Mononuclear cell (primary cell): Measurements from ENCODE around the gene PRKCI. TPM values are rescaled to one million over a fixed set of nuclear protein-coding genes. Genes with fewer than 3 reads are reported as not detected.
"Not testable (repeated sequence)": the region's sequence is repeated elsewhere in the genome, so short reads cannot be mapped to it uniquely, and the experiment has no call there.

Source experiments
- H3K27me3 ChIP-seq: 2 replicates; pipeline ENCODE4 v1.6.0; 2011; ENCODE audit warnings: low read length, control low read depth; ENCODE audit not compliant: insufficient read depth
- H3K4me1 ChIP-seq: 2 replicates; pipeline ENCODE4 v1.5.1; 2011; ENCODE audit warnings: mild to moderate bottlenecking, low read length, control low read depth; ENCODE audit not compliant: insufficient read depth
- H3K4me3 ChIP-seq: 2 replicates; pipeline ENCODE4 v1.5.1; 2011; ENCODE audit warnings: mild to moderate bottlenecking, low read length, moderate library complexity
- H3K9me3 ChIP-seq: 2 replicates; pipeline ENCODE4 v1.5.1; 2011; ENCODE audit warnings: low read depth, mild to moderate bottlenecking, control low read depth, low read length
- total RNA-seq: library from RNA; depleted of rRNA; stranded (reverse); fragments of >200 nt; gene quantifications from one replicate; pipeline ENCODE4 v1.2.3, GENCODE V29; 2012

The PRKCI gene
- total RNA-seq, 1 donor, result 20.0 TPM

GRCh38 chr3:170302008-170302407 is 79.8 kb downstream of the PRKCI start:
- Histone ChIP-seq H3K9me3 (no peaks in the 10 kb centered on the region), H3K27me3 (no peaks in the 10 kb centered on the region), H3K4me1 (peaks cover 10% of the 10 kb centered on the region), H3K4me3 (no peak overlapping the region)

- H3K4me1 ChIP-seq, result peaks cover 10% of the 10 kb centered on the region
- no peaks in the 10 kb centered on the region for H3K9me3 ChIP-seq
- no peaks in the 10 kb centered on the region for H3K27me3 ChIP-seq
- H3K4me3 ChIP-seq, result no peak overlapping the region
Observed at GRCh38 chr3:170306015-170306414, 83.8 kb downstream of the PRKCI start.

DNA sequence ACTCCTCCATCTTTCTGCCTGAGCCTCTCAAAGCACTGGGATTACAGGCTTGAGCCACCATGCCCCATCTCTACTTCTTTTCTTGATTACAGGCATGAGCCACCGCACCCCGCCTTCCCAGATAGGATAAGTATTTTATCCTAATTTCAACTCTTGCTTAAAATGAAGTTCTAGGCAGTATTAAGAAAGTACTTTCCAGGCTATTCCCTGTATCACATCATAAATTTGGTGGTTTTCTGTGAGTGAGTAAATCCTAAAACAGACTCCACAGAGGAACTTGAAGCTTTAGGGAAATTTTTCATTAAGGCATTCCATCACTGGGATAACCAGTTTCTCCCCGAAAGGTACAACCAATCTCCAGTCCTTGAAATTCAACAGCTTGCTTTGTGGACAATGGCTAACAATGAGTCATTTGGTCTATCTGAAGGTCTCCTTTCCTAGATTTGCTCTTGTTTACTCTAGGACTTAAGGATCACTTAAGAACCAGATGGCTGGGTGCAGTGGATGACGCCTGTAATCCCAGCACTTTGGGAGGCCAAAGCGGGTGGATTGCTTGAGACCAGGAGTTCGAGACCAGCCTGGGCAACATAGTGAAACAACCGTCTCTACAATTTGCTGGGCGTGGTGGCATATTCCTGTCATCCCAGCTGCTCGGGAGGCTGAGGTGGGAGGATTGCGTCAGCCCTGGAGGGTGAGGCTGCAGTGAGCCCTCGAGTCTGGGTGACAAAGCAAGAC is 85.6 kb downstream of the PRKCI start:
- Histone ChIP-seq H3K4me3 (no peak overlapping the region), H3K27me3 (no peaks in the 10 kb centered on the region), H3K9me3 (no peaks in the 10 kb centered on the region), H3K4me1 (no peaks in the 10 kb centered on the region)

- Histone ChIP-seq H3K9me3 (no peaks in the 10 kb centered on the region), H3K27me3 (no peaks in the 10 kb centered on the region), H3K4me3 (no peak overlapping the region), H3K4me1 (no peaks in the 10 kb centered on the region)
Observed at GRCh38 chr3:170309046-170309445, 86.8 kb downstream of the PRKCI start.

DNA sequence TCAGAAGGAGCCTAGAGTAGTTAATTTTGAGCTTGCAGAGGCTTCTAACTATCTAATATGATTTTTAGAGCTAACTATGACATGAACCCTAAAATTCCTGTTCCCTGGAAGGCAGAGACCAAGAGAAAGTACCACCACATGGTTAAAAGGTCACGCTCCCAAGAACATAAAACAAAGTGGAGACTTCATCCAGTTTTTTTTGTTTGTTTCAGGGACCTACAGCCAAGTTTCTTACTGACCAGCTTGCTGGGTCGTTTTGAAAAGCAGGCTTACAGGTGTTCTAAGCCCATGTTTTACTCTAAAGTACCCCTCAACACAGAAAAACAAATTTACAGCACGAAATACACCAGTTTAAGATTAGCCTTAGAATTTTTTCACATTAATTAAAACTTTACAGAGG is 95.7 kb downstream of the PRKCI start:
- H3K4me1 ChIP-seq, result no peaks in the 10 kb centered on the region
- no peaks in the 10 kb centered on the region for H3K9me3 ChIP-seq
- no peaks in the 10 kb centered on the region for H3K27me3 ChIP-seq
- H3K4me3 ChIP-seq, result no peak overlapping the region

DNA sequence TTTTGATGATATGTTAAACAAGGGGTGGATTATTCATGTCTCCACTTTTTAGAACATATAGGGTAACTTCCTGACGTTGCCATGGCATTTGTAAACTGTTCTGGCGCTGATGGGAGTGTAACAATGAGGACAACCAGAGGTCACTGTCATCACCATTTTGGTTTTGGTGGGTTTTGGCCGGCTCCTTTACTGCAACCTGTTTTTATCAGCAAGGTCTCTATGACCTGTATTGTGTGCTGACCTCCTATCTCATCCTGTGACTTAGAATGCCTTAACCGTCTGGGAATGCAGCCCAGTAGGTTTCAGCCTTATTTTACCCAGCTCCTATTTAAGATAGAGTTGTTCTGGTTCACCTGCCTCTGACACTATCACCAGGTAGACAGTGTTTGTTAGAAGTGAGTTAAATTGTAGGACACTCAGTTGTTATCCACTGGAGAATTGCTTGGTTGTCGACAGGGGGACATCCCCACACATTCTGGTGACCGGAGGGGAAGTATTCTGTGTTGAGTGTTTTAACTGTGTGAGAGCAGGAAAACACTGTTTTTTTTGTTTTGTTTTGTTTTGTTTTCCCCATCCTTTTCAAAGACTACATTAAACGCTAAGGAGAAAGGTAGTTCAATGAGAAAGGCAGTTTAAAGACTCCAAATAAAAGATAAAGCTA is 98.4 kb downstream of the PRKCI start:
- no peaks in the 10 kb centered on the region for H3K27me3 ChIP-seq
- H3K4me1 ChIP-seq, result no peaks in the 10 kb centered on the region
- H3K4me3 ChIP-seq, result no peak overlapping the region
- no peaks in the 10 kb centered on the region for H3K9me3 ChIP-seq

DNA sequence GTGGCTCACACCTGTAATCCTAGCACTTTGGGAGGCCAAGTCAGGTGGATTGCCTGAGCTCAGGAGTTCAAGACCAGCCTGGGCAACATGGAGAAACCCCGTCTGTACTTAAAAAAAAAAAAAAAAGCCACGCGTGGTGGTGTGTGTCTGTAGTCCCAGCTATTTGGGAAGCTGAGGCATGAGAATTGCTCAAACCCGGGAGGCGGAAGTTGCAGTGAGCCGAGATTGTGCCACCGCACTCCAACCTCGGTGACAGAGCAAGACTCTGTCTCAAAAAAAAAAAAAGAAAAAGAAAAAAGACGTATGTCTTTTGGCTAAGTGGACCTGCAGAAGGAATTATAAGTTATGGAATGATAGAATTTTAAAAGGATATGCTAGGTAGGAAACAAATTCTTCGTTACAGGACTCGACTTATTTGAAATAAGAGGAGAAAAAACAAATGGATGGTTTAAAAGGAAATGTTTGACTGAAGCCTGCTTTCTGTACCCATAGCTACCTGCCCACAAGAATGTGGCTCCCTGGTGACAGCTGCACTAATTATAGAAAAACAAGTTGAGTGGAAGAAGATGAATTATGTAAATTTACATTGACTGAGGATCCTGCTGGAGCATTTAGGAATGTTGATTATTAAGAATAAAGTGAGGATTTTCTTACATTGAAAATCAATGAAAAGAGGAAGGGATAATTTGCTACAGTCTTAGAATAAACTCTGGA is 99.3 kb downstream of the PRKCI start:
- Histone ChIP-seq H3K4me3 (no peak overlapping the region), H3K9me3 (no peaks in the 10 kb centered on the region), H3K4me1 (no peaks in the 10 kb centered on the region), H3K27me3 (no peaks in the 10 kb centered on the region)

- Histone ChIP-seq H3K4me1 (no peaks in the 10 kb centered on the region), H3K9me3 (no peaks in the 10 kb centered on the region), H3K27me3 (no peaks in the 10 kb centered on the region), H3K4me3 (no peak overlapping the region)
Observed at GRCh38 chr3:170322566-170323269, 100.5 kb downstream of the PRKCI start.

DNA sequence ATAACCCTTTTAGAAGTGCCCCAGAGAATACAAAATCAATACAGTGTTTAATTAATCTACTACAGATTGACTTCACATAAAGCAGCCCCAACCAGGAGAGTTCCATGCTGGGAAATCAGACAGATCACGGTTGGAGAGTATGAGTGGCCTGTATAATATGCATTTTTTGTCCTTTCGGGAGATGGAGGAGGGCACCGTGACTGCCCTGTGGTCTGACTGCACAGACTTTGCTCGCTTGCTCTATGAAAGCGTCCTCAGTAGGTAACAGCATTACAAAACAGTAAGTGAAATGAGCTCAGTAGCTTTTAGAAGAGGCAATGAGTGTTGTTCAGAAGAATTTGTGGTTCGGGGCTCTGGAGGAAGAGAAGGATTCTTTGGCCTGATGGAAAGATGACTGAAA is 101.1 kb downstream of the PRKCI start:
- Histone ChIP-seq H3K4me1 (no peaks in the 10 kb centered on the region), H3K27me3 (no peaks in the 10 kb centered on the region), H3K4me3 (no peak overlapping the region), H3K9me3 (no peaks in the 10 kb centered on the region)

DNA sequence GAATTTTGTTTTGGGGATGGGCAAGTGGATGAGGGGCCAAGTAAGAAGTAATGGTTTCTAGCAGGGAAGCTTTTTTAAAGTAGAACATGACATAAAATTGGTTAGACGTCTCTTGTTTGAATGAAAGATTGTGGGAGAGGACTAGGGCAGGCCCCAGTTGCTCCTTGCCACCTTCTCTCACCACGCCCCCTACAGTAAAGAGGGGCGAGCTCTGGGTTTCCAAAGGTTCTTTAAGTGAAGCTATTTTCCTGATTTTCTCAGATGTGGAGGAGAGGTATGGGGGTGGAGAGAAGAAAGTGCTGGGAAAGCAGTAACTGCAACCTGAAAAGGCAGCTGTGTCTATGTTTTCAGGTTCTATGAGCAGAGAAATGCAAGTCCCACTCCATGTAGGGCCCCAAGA is 102.7 kb downstream of the PRKCI start:
- Histone ChIP-seq H3K27me3 (no peaks in the 10 kb centered on the region), H3K9me3 (no peaks in the 10 kb centered on the region), H3K4me1 (no peaks in the 10 kb centered on the region), H3K4me3 (no peak overlapping the region)

DNA sequence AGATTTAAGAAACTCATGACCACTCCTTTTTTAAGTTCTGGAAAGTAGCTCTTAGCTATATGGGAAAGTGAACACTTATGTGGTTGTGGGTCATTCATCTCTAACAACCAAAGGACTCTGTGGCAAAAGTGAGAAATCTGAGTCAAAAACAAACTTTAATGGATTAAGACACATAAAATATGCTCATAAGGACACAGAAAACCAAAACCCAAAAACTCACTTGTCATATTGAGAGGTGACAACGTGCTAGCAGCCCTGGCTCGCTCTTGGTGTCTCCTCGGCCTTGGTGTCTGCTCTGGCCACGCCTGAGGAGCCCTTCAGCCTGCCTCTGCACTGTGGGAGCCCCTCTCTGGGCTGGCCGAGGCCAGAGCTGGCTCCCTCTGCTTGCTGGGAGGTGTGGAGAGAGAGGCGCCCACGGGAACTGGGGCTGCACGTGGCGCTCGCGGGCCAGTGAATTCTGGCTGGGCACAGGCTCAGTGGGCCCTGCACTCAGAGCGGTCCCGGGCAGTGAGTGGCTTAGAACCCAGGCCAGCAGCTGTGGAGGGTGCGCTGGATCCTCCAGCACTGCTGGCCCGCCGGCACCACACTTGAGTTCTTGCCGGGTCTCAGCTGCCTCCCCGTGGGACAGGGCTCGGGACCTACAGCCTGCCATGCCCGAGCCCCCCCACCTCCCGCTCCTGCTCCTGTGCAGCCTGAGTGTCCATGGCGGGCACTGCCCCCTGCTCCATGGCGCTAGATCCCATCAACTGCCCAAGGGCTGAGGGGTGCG is 105.0 kb downstream of the PRKCI start:
- no peaks in the 10 kb centered on the region for H3K27me3 ChIP-seq
- H3K9me3 ChIP-seq, result no peaks in the 10 kb centered on the region
- H3K4me1 ChIP-seq, result no peaks in the 10 kb centered on the region
- H3K4me3 ChIP-seq, result no peak overlapping the region

- H3K27me3 ChIP-seq, H3K4me1 ChIP-seq, H3K9me3 ChIP-seq, H3K4me3 ChIP-seq: not testable (repeated sequence)
Observed at GRCh38 chr3:170327868-170328548, 105.8 kb downstream of the PRKCI start.

DNA sequence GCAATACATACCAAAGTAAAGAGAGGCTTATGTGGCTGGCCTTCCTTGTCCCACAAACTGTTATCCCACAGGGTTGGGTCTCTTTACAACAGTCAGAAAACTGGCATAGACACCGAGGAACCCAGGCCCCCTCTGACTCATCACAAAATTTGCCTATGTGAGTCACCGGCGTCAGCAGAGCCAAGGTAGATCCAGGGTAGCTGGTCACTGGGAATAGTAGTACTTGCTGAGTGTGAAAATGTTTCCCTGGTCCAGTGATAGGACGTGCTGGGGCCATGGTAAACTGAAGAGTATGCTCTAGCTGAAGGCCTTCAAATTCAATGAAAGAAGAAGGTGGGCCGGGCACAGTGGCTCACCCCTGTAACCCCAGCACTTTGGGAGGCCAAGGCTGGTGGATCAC is 108.1 kb downstream of the PRKCI start:
- Histone ChIP-seq H3K4me3 (no peak overlapping the region), H3K9me3 (no peaks in the 10 kb centered on the region), H3K27me3 (no peaks in the 10 kb centered on the region), H3K4me1 (no peaks in the 10 kb centered on the region)

DNA sequence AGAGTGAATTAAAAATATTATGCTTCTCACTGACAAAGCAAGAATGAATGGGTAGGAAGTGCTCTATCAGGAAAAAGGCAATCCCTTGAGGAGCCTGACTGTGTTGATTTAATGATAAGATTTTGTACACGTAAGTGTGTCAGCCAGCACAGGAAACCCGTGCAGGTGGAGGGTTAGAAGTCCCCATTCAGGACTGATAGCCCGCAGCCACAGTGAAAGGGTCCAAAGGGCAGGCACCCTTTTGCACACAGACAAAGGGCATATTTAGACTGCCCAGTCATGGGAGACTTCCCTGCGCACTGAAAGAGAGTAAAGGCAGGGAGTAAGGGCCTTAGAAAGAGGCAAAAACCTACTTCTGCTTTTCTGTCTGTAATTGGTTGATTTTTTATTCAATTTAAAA is 108.9 kb downstream of the PRKCI start:
- Histone ChIP-seq H3K27me3 (no peaks in the 10 kb centered on the region), H3K4me1 (no peaks in the 10 kb centered on the region), H3K9me3 (no peaks in the 10 kb centered on the region), H3K4me3 (no peak overlapping the region)
